ENCODE results near the gene MACROD2. TPM values are rescaled to one million over a fixed set of nuclear protein-coding genes. Genes with fewer than 3 reads are reported as not detected.
"Not testable (repeated sequence)": the region's sequence is repeated elsewhere in the genome, so short reads cannot be mapped to it uniquely, and the experiment has no call there.

Gene MACROD2
- total RNA-seq, 1 donor from 2014 or later, result 78.2 TPM

DNA sequence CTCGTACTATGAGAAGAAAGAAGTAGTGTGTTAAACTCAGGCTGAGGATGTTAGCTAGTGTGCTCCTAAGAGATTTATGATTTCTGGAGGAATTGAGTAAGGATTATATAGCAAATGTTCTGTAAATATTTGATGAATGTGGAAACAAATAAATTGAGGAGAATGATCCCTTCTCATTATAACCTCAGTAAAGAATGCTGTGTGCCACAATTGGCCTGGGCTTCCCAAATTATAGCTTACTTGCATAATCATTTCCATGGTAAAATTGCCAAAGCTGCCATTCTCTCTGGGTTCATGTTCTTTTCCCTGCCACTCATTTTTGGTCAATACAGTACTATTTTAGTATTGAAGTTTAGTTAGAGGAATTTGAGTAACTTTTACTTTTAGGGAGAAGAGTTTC is 213.6 kb downstream of the MACROD2 start:
- Histone ChIP-seq H3K36me3 (no peaks in the 10 kb centered on the region), H3K9me3 (no peaks in the 10 kb centered on the region), H3K27me3 (no peaks in the 10 kb centered on the region), H3K27ac (no peak overlapping the region), H3K4me1 (no peaks in the 10 kb centered on the region), H3K4me3 (no peak overlapping the region)
- intact Hi-C loops (cut with DNase I), result no loop called here
- DNase-seq (no peak), ATAC-seq (no peak)
- TF ChIP-seq, protein P1, sequence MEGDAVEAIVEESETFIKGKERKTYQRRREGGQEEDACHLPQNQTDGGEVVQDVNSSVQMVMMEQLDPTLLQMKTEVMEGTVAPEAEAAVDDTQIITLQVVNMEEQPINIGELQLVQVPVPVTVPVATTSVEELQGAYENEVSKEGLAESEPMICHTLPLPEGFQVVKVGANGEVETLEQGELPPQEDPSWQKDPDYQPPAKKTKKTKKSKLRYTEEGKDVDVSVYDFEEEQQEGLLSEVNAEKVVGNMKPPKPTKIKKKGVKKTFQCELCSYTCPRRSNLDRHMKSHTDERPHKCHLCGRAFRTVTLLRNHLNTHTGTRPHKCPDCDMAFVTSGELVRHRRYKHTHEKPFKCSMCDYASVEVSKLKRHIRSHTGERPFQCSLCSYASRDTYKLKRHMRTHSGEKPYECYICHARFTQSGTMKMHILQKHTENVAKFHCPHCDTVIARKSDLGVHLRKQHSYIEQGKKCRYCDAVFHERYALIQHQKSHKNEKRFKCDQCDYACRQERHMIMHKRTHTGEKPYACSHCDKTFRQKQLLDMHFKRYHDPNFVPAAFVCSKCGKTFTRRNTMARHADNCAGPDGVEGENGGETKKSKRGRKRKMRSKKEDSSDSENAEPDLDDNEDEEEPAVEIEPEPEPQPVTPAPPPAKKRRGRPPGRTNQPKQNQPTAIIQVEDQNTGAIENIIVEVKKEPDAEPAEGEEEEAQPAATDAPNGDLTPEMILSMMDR (IDR thresholded peaks at IDR 0.05), result no peak

DNA sequence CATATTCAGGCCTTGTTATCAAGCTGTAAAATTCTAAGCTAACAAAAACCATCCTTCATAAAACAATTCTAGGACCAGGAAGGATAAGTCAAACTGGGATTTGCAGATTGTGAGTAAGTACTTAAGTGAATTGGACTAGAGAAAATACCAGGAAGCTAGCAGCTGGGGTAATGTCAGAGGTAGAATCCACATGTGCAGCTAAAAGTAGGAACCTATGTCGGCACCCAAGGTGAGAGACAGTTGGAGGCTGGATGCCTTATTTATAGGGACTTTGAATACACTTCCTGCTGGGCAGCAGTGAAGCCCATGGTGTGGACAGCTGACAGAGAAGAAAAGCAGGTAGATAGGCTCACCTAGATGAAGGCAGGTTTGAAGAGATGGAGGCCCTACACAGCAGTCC is 214.8 kb downstream of the MACROD2 start:
- no peak for DNase-seq
- intact Hi-C loops (cut with DNase I), result no loop called here
- H3K4me1 ChIP-seq, result no peaks in the 10 kb centered on the region
- no peaks in the 10 kb centered on the region for H3K27me3 ChIP-seq
- H3K36me3 ChIP-seq, result no peaks in the 10 kb centered on the region
- no peak overlapping the region for H3K27ac ChIP-seq
- ATAC-seq, result no peak
- no peak overlapping the region for H3K4me3 ChIP-seq
- no peaks in the 10 kb centered on the region for H3K9me3 ChIP-seq
- TF ChIP-seq, protein P1 (IDR thresholded peaks at IDR 0.05), result no peak

DNA sequence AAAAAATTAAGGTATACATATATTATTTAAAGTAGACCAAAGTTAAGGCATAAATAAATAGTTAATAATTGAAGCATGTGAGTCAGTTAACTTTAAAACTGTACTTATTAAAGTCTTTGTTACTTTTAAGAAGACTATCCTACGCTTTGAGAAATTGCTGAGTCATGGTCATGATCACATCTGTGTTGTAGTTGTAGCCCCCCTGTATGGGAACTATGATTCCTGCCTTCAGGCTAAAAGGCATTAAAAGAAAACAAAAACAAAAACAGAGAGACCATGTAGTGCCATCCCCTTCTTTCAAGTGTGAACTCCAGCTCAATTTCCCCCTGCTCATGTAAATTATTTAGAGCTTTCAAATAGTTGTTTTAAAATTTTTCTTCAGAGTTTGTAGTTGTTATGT is 218.7 kb downstream of the MACROD2 start:
- no peaks in the 10 kb centered on the region for H3K27me3 ChIP-seq
- no peak overlapping the region for H3K27ac ChIP-seq
- H3K4me3 ChIP-seq, result no peak overlapping the region
- intact Hi-C loops (cut with DNase I), result no loop called here
- DNase-seq (no peak), ATAC-seq (no peak)
- H3K9me3 ChIP-seq, result no peaks in the 10 kb centered on the region
- H3K36me3 ChIP-seq, result no peaks in the 10 kb centered on the region
- H3K4me1 ChIP-seq, result no peaks in the 10 kb centered on the region
- TF ChIP-seq, protein P1 (IDR thresholded peaks at IDR 0.05), result no peak

DNA sequence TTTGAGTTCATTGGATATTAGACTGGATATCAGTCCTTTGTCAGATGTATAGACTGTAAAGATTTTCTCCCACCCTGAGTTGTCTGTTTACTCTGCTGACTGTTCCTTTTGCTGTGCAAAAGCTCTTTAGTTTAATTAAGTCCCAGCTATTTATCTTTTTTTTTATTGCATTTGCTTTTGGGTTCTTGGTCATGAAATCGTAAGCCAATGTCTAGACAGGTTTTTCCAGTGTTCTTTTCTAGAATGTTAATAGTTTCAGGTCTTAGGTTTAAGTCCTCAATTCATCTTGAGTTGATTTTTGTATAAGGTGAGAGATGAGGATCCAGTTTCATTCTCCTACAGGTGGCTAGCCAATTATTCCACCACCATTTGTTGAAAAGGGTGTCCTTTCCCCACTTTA is 220.6 kb downstream of the MACROD2 start:
- H3K9me3 ChIP-seq; H3K36me3 ChIP-seq; DNase-seq; H3K4me3 ChIP-seq; H3K4me1 ChIP-seq; H3K27me3 ChIP-seq; ATAC-seq; intact Hi-C loops (cut with DNase I); H3K27ac ChIP-seq: not testable (repeated sequence)

DNA sequence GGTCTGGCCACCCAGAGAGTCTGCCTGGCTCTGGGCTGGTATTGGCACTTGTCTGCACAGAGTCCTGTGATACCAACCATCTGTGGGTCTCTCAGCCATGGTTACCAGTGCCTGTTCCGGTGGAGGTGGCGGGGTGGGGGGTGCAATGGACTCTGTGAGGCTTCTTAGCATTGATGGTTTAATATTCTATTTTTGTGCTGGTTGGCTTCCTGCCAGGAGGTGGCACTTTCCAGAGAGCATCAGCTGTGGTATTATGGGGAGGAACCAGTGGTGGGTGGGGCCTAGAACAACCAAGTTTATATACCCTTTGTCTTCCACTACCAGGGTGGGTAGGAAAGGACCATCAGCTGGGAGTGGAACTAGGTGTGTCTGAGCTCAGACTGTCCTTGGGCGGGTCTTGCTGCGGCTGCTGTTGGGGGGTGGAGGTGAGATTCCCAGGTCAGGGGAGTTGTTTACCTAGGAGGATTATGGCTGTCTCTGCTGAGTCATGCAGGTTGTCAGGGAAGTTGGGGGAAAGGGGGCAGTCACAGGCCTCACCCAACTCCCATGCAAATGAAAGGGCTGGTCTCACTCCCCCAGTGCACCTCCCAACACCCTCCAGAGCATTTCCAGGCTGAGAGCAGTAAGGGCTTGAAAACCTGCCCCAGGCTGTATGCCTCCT is 224.6 kb downstream of the MACROD2 start:
- no peak for ATAC-seq
- TF ChIP-seq, protein P1 (IDR thresholded peaks at IDR 0.05), result no peak
- Histone ChIP-seq H3K9me3 (no peaks in the 10 kb centered on the region), H3K4me1 (no peaks in the 10 kb centered on the region), H3K27ac (no peak overlapping the region), H3K4me3 (no peak overlapping the region), H3K27me3 (no peaks in the 10 kb centered on the region), H3K36me3 (no peaks in the 10 kb centered on the region)
- peak; percentile 37 for DNase-seq
- intact Hi-C loops (cut with DNase I), result no loop called here

DNA sequence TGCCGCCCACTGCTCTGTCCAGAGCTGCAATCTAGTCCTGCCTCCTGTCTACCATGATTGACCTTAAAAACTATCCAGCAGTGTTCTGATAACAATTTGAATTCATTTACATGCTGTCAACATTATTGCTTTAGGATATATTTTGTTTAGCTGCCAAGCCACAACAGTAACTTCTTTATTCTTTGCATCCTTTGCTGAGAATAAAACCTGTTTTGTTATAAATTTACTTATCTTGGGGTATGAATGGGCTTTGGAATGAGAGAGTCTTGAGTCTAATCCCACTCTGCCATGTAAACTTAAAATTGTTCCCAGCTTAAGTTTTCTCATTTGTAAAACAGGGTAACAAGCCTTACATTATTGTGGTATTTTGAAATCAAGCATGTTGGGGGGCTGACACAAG is 225.7 kb downstream of the MACROD2 start:
- intact Hi-C loops (cut with DNase I), result no loop called here

More for the DNA sequence above, 225.7 kb downstream of the MACROD2 start:
- Histone ChIP-seq H3K27me3 (no peaks in the 10 kb centered on the region), H3K27ac (no peak overlapping the region), H3K36me3 (no peaks in the 10 kb centered on the region), H3K4me3 (no peak overlapping the region), H3K4me1 (no peaks in the 10 kb centered on the region), H3K9me3 (no peaks in the 10 kb centered on the region)
- DNase-seq, result no peak
- TF ChIP-seq, protein P1 (IDR thresholded peaks at IDR 0.05), result no peak
- ATAC-seq, result no peak

Data from upper lobe of right lung (tissue), 1 donor.